Trophoblast cell (in vitro differentiated cells and primary cell): ENCODE results near the gene F11.

Source experiments
- DNase-seq, 2 donors: peaks; one replicate each; pipeline ENCODE4 v3.0.0-alpha.2; 2016
- H2AFZ ChIP-seq: 2 replicates; pipeline ENCODE4 v1.6.1; 2013; ENCODE audit warnings: low read length, moderate library complexity, mild to moderate bottlenecking; ENCODE audit not compliant: insufficient read depth, poor library complexity
- H2AK5ac ChIP-seq: 2 replicates; pipeline ENCODE4 v1.6.1; 2013; ENCODE audit warnings: mild to moderate bottlenecking, low read length
- H2BK120ac ChIP-seq: 2 replicates; pipeline ENCODE4 v1.6.1; 2013; ENCODE audit warnings: low read length, mild to moderate bottlenecking, moderate library complexity; ENCODE audit not compliant: insufficient read depth, poor library complexity
- H2BK12ac ChIP-seq: 2 replicates; pipeline ENCODE4 v1.6.1; 2013; ENCODE audit warnings: mild to moderate bottlenecking, low read length, moderate library complexity
- H2BK5ac ChIP-seq: 2 replicates; pipeline ENCODE4 v1.6.1; 2013; ENCODE audit warnings: low read length, low read depth, moderate library complexity, mild to moderate bottlenecking; ENCODE audit not compliant: poor library complexity
- H3K14ac ChIP-seq: 2 replicates; pipeline ENCODE4 v1.6.1; 2013; ENCODE audit warnings: mild to moderate bottlenecking, low read length
- H3K18ac ChIP-seq: 2 replicates; pipeline ENCODE4 v1.6.1; 2013; ENCODE audit warnings: mild to moderate bottlenecking, low read length
- H3K23ac ChIP-seq: 2 replicates; pipeline ENCODE4 v1.6.1; 2013; ENCODE audit warnings: low read length
- H3K27ac ChIP-seq: 2 replicates; pipeline ENCODE4 v1.5.1; 2013; ENCODE audit warnings: low read depth, mild to moderate bottlenecking, inconsistent platforms, low read length, moderate library complexity
- H3K27me3 ChIP-seq: 2 replicates; pipeline ENCODE4 v1.6.1; 2013; ENCODE audit warnings: inconsistent platforms, mild to moderate bottlenecking, low read length, moderate library complexity; ENCODE audit not compliant: insufficient read depth
- H3K36me3 ChIP-seq, 2 experiments: 1 replicate in 1 of 2; 2 replicates in 1 of 2; pipeline ENCODE4 v1.6.1; 2013; ENCODE audit warnings: low read length in 2 of 2, mild to moderate bottlenecking in 2 of 2, moderate library complexity in 1 of 2; ENCODE audit not compliant: insufficient read depth in 2 of 2, control insufficient read depth in 1 of 2
- H3K4ac ChIP-seq: 2 replicates; pipeline ENCODE4 v1.6.1; 2013; ENCODE audit warnings: low read depth, mild to moderate bottlenecking, low read length, moderate library complexity
- H3K4me1 ChIP-seq, 2 experiments: 1 replicate in 1 of 2; 2 replicates in 1 of 2; pipeline ENCODE4 v1.6.1; 2013; ENCODE audit warnings: low read length in 2 of 2, mild to moderate bottlenecking in 2 of 2, moderate library complexity in 1 of 2; ENCODE audit not compliant: insufficient read depth in 2 of 2, control insufficient read depth in 1 of 2
- H3K4me2 ChIP-seq: 2 replicates; pipeline ENCODE4 v1.6.1; 2013; ENCODE audit warnings: inconsistent platforms, mild to moderate bottlenecking, low read length, moderate library complexity
- H3K4me3 ChIP-seq: 2 replicates; pipeline ENCODE4 v1.5.1; 2013; ENCODE audit warnings: mild to moderate bottlenecking, low read depth, low read length, inconsistent platforms
- H3K79me1 ChIP-seq: one replicate; pipeline ENCODE4 v1.6.1; 2013; ENCODE audit warnings: low read length
- H3K79me2 ChIP-seq: 2 replicates; pipeline ENCODE4 v1.6.1; 2013; ENCODE audit warnings: low read length, mild to moderate bottlenecking; ENCODE audit not compliant: control insufficient read depth, insufficient read depth, poor library complexity
- H3K9ac ChIP-seq: 2 replicates; pipeline ENCODE4 v1.6.1; 2013; ENCODE audit warnings: mild to moderate bottlenecking, low read length
- H3K9me3 ChIP-seq: 2 replicates; pipeline ENCODE4 v1.6.1; 2013; ENCODE audit warnings: low read depth, mild to moderate bottlenecking, control low read depth, inconsistent platforms, low read length; ENCODE audit not compliant: insufficient read depth
- H4K12ac ChIP-seq: 2 replicates; pipeline ENCODE4 v1.6.1; 2013; ENCODE audit warnings: low read depth, mild to moderate bottlenecking, low read length, moderate library complexity
- H4K8ac ChIP-seq: 2 replicates; pipeline ENCODE4 v1.6.1; 2013; ENCODE audit warnings: low read depth, mild to moderate bottlenecking, low read length, moderate library complexity
- H4K91ac ChIP-seq: one replicate; pipeline ENCODE4 v1.6.1; 2013; ENCODE audit warnings: low read depth, mild to moderate bottlenecking, low read length, moderate library complexity
- WGBS: extraction: QIAGEN DNeasy Blood & Tissue Kit; methylation state at CpG from one replicate; pipeline ENCODE4 v1.1.7; 2013; ENCODE audit warnings: missing lambda C conversion rate; ENCODE audit not compliant: insufficient read length, insufficient coverage; ENCODE audit errors: extremely low coverage; 5-methylcytosine and 5-hydroxymethylcytosine counted together

The F11 gene

GRCh38 chr4:186228514-186228894 lies 37.5 kb upstream of the F11 start:
- DNase-seq, result no peak
- H3K9ac ChIP-seq, result no peak overlapping the region
- H4K12ac ChIP-seq, result no peak overlapping the region
- no peaks in the 10 kb centered on the region for H3K4me1 ChIP-seq
- no peak overlapping the region for H4K91ac ChIP-seq
- no peak overlapping the region for H3K27ac ChIP-seq
- no peak overlapping the region for H2BK5ac ChIP-seq
- H3K14ac ChIP-seq, result no peak overlapping the region
- H3K79me2 ChIP-seq, result no peaks in the 10 kb centered on the region
- no peaks in the 10 kb centered on the region for H3K36me3 ChIP-seq
- WGBS, result no CpG with 5 or more reads among the region's 2 CpGs
- H3K4me2 ChIP-seq, result no peak overlapping the region
- peaks cover 2% of the 10 kb centered on the region for H3K9me3 ChIP-seq
- no peak overlapping the region for H3K4ac ChIP-seq
- H3K4me3 ChIP-seq, result no peak overlapping the region
- no peak overlapping the region for H3K23ac ChIP-seq
- no peak overlapping the region for H4K8ac ChIP-seq
- no peak overlapping the region for H3K18ac ChIP-seq
- no peak overlapping the region for H2BK12ac ChIP-seq
- no peak overlapping the region for H2AFZ ChIP-seq
- H3K27me3 ChIP-seq, result no peaks in the 10 kb centered on the region
- no peak overlapping the region for H2AK5ac ChIP-seq
- H2BK120ac ChIP-seq, result no peak overlapping the region
- no peaks in the 10 kb centered on the region for H3K79me1 ChIP-seq

- no peak overlapping the region for H3K4me2 ChIP-seq
- H3K23ac ChIP-seq, result no peak overlapping the region
- no peak overlapping the region for H3K18ac ChIP-seq
- no peaks in the 10 kb centered on the region for H3K79me2 ChIP-seq
- no peak overlapping the region for H3K4ac ChIP-seq
- WGBS, result no CpG with 5 or more reads among the region's 2 CpGs
- no peak overlapping the region for H4K12ac ChIP-seq
- no peak for DNase-seq
- H4K8ac ChIP-seq, result no peak overlapping the region
- H3K36me3 ChIP-seq, result no peaks in the 10 kb centered on the region
- no peaks in the 10 kb centered on the region for H3K9me3 ChIP-seq
- H3K4me3 ChIP-seq, result no peak overlapping the region
- no peak overlapping the region for H3K9ac ChIP-seq
- no peaks in the 10 kb centered on the region for H3K27me3 ChIP-seq
- no peak overlapping the region for H3K14ac ChIP-seq
- no peak overlapping the region for H2BK120ac ChIP-seq
- H3K79me1 ChIP-seq, result no peaks in the 10 kb centered on the region
- H2AK5ac ChIP-seq, result no peak overlapping the region
- H2AFZ ChIP-seq, result no peak overlapping the region
- no peak overlapping the region for H4K91ac ChIP-seq
- no peak overlapping the region for H2BK5ac ChIP-seq
- H2BK12ac ChIP-seq, result no peak overlapping the region
- no peaks in the 10 kb centered on the region for H3K4me1 ChIP-seq
- H3K27ac ChIP-seq, result no peak overlapping the region
Observed at GRCh38 chr4:186234367-186234766, 31.6 kb upstream of the F11 start.

GRCh38 chr4:186236126-186236525 lies 29.9 kb upstream of the F11 start:
- Histone ChIP-seq H4K12ac (no peak overlapping the region), H3K27ac (no peak overlapping the region), H3K27me3 (no peaks in the 10 kb centered on the region), H3K4me3 (no peak overlapping the region), H3K79me1 (no peaks in the 10 kb centered on the region), H3K9ac (no peak overlapping the region), H3K14ac (no peak overlapping the region), H2AFZ (no peak overlapping the region), H3K4me2 (no peak overlapping the region), H3K18ac (no peak overlapping the region), H3K23ac (no peak overlapping the region), H2BK12ac (no peak overlapping the region), H2BK120ac (no peak overlapping the region), H3K9me3 (no peaks in the 10 kb centered on the region), H3K79me2 (no peaks in the 10 kb centered on the region), H3K4me1 (no peaks in the 10 kb centered on the region), H3K4ac (no peak overlapping the region), H3K36me3 (no peaks in the 10 kb centered on the region), H2BK5ac (no peak overlapping the region), H4K8ac (no peak overlapping the region), H4K91ac (no peak overlapping the region), H2AK5ac (no peak overlapping the region)
- no peak for DNase-seq
- no CpG with 5 or more reads among the region's 4 CpGs for WGBS

GRCh38 chr4:186240452-186240847 lies 25.5 kb upstream of the F11 start:
- no peaks in the 10 kb centered on the region for H3K9me3 ChIP-seq
- no peak overlapping the region for H2AK5ac ChIP-seq
- H3K79me1 ChIP-seq, result no peaks in the 10 kb centered on the region
- no peak overlapping the region for H4K12ac ChIP-seq
- H3K9ac ChIP-seq, result no peak overlapping the region
- H3K4me1 ChIP-seq, result no peaks in the 10 kb centered on the region
- no peak overlapping the region for H3K4me3 ChIP-seq
- no peaks in the 10 kb centered on the region for H3K36me3 ChIP-seq
- no peak overlapping the region for H3K27ac ChIP-seq
- H2AFZ ChIP-seq, result no peak overlapping the region
- H2BK5ac ChIP-seq, result no peak overlapping the region
- H4K8ac ChIP-seq, result no peak overlapping the region
- DNase-seq, result no peak
- no peaks in the 10 kb centered on the region for H3K27me3 ChIP-seq
- H3K14ac ChIP-seq, result no peak overlapping the region
- no peak overlapping the region for H4K91ac ChIP-seq
- H3K79me2 ChIP-seq, result no peaks in the 10 kb centered on the region
- H3K4me2 ChIP-seq, result no peak overlapping the region
- no peak overlapping the region for H3K18ac ChIP-seq
- no peak overlapping the region for H3K4ac ChIP-seq
- no peak overlapping the region for H2BK12ac ChIP-seq
- WGBS, result no CpG with 5 or more reads among the region's 7 CpGs
- no peak overlapping the region for H2BK120ac ChIP-seq
- no peak overlapping the region for H3K23ac ChIP-seq
